PC-9 (cell line): ENCODE results near the gene MAP4. TPM values are rescaled to one million over a fixed set of nuclear protein-coding genes. Genes with fewer than 3 reads are reported as not detected.

ENCODE experiments used
- BruUV-seq: library from RNA; stranded (reverse); fragments of 400-500 nt; replicated peaks from 2 replicates; lab custom pipeline; 2021; lab: Mats Ljungman, UMichigan
- CTCF ChIA-PET: fragments of 300-600 bp; sonication (Branson Sonifier 250); formaldehyde crosslinking; loops from one replicate; lab custom pipeline; 2022; ENCODE audit warnings: antibody characterized with exemption; lab: Charles Lee
- POLR2A ChIA-PET: fragments of 300-600 bp; sonication (Branson Sonifier 250); formaldehyde crosslinking; loops from one replicate; lab custom pipeline; 2022; ENCODE audit warnings: antibody characterized with exemption; ENCODE audit not compliant: unreplicated experiment; lab: Charles Lee
- DNase-seq, 2 experiments: peaks; one replicate each; pipeline versions ENCODE4 v3.0.0 to v3.0.0-alpha.2; 2015 to 2022; ENCODE audit warnings: mixed read lengths in 1 of 2
- H2AFZ ChIP-seq: fragments of 200-600 bp; sonication (generic); 2 replicates; pipeline ENCODE4 v1.8.1; 2017; ENCODE audit warnings: antibody characterized with exemption
- H3F3A ChIP-seq: fragments of 200-600 bp; sonication (generic); 2 replicates; pipeline ENCODE4 v1.8.1; 2017; ENCODE audit warnings: antibody characterized with exemption, mild to moderate bottlenecking, low read depth; ENCODE audit not compliant: insufficient read depth
- H3K27ac ChIP-seq: fragments of 200-600 bp; sonication (generic); 2 replicates; pipeline ENCODE4 v1.6.1; 2016; ENCODE audit warnings: mixed run types
- H3K27me3 ChIP-seq: fragments of 200-600 bp; sonication (generic); 2 replicates; pipeline ENCODE4 v1.6.1; 2016; ENCODE audit warnings: low read depth, mixed run types; ENCODE audit not compliant: insufficient read depth
- H3K36me3 ChIP-seq: fragments of 200-600 bp; sonication (generic); 2 replicates; pipeline ENCODE4 v1.6.1; 2016; ENCODE audit warnings: low read depth, mixed run types
- H3K4me1 ChIP-seq: fragments of 200-600 bp; sonication (generic); replicated peaks from 2 replicates; pipeline ENCODE4 v1.6.1; 2016; ENCODE audit warnings: mixed run types; ENCODE audit not compliant: insufficient read depth
- H3K4me2 ChIP-seq: fragments of 200-600 bp; sonication (generic); 2 replicates; pipeline ENCODE4 v1.6.1; 2017; ENCODE audit warnings: mixed run types
- H3K4me3 ChIP-seq: fragments of 200-600 bp; sonication (generic); 2 replicates; pipeline ENCODE4 v1.6.1; 2016; ENCODE audit warnings: mixed run types
- H3K79me2 ChIP-seq: fragments of 200-600 bp; sonication (generic); 2 replicates; pipeline ENCODE4 v1.6.1; 2017; ENCODE audit warnings: low read depth, mixed run types
- H3K9me2 ChIP-seq: fragments of 200-600 bp; sonication (generic); 2 replicates; pipeline ENCODE4 v1.8.1; 2017; ENCODE audit warnings: mild to moderate bottlenecking; ENCODE audit not compliant: insufficient read depth
- H3K9me3 ChIP-seq: fragments of 200-600 bp; sonication (generic); 2 replicates; pipeline ENCODE4 v1.8.1; 2016; ENCODE audit warnings: low read depth; ENCODE audit not compliant: insufficient read depth
- H4K20me1 ChIP-seq: fragments of 200-600 bp; sonication (generic); 2 replicates; pipeline ENCODE4 v1.8.1; 2017; ENCODE audit not compliant: insufficient read depth
- EZH2 ChIP-seq: fragments of 200-600 bp; sonication (generic); IDR thresholded peaks from 2 replicates; pipeline ENCODE4 v1.8.0; 2017; ENCODE audit warnings: antibody characterized with exemption, low read depth
- intact Hi-C: fragments of 100-400 bp; cut with micrococcal nuclease; formaldehyde crosslinking; loops from one replicate; pipeline ENCODE4 v1.10.0; 2022; ENCODE audit not compliant: unreplicated experiment
- total RNA-seq: library from RNA; stranded (reverse); gene quantifications from 2 replicates; pipeline ENCODE4 v1.2.3, GENCODE V29; 2021
- TF ChIP-seq, protein P1 (sequence below): fragments of 200-600 bp; sonication (generic); conservative IDR thresholded peaks from 2 replicates; pipeline ENCODE4 v1.6.1; 2017; ENCODE audit warnings: mixed run types, antibody characterized with exemption, mild to moderate bottlenecking, moderate library complexity

MAP4 gene
- total RNA-seq, 1 experiment from 2014 or later = 187 TPM

DNA sequence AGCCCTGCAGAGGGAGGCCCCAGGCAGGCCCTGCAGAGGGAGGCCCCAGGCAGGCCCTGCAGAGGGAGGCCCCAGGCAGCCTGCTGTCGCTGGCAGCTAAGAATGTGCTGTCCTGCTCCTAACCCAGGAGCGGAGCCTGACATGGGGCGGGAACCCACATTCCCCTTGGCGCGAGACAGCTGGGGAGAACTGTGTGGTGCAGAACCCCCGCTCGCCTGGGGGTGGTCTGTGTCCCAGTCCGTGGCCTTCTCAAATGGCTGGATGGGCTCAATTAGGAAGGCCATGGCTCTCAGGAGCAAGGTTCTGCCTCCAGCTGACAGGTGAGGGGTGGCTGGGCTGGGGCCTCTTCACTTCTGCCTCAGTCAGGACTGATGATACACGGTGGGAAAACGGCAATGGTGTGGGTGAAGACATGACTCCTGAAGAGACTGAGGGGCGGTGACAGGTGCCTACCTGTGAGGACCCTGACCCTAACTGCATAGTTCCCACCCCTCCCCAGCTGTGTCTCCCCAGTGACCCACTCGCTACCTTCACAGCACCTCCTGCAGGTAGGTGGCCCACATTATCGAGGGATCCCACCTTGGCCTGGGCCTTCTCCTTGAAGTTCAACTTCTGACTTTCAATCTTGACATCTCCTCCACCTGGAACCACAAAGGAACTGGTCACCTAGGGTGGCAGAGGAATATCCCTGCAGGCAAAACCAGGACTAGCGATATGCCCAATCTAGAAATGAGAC, 161.3 kb downstream of the MAP4 start:
- no TSS peak for BruUV-seq
- Histone ChIP-seq H3K27ac (no peak overlapping the region), H3K27me3 (no peaks in the 10 kb centered on the region), H3K9me2 (no peaks in the 10 kb centered on the region), H3K4me2 (no peak overlapping the region), H2AFZ (no peak overlapping the region), H3K79me2 (no peaks in the 10 kb centered on the region), H4K20me1 (peaks cover 6% of the 10 kb centered on the region; the same call in 1 of the 2 replicates), H3F3A (peaks cover 20% of the 10 kb centered on the region; the same call in 1 of the 2 replicates), H3K4me3 (no peak overlapping the region), H3K36me3 (no peaks in the 10 kb centered on the region), H3K4me1 (no peaks in the 10 kb centered on the region), H3K9me3 (no peaks in the 10 kb centered on the region)
- no peak for DNase-seq
- TF ChIP-seq EZH2 = no peak
- TF ChIP-seq, protein P1, sequence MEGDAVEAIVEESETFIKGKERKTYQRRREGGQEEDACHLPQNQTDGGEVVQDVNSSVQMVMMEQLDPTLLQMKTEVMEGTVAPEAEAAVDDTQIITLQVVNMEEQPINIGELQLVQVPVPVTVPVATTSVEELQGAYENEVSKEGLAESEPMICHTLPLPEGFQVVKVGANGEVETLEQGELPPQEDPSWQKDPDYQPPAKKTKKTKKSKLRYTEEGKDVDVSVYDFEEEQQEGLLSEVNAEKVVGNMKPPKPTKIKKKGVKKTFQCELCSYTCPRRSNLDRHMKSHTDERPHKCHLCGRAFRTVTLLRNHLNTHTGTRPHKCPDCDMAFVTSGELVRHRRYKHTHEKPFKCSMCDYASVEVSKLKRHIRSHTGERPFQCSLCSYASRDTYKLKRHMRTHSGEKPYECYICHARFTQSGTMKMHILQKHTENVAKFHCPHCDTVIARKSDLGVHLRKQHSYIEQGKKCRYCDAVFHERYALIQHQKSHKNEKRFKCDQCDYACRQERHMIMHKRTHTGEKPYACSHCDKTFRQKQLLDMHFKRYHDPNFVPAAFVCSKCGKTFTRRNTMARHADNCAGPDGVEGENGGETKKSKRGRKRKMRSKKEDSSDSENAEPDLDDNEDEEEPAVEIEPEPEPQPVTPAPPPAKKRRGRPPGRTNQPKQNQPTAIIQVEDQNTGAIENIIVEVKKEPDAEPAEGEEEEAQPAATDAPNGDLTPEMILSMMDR = no peak
- intact Hi-C loops = no loop called here
- ChIA-PET CTCF (no interaction called here), POLR2A (no interaction called here)

- H3K36me3 ChIP-seq = no peaks in the 10 kb centered on the region
- no peak overlapping the region for H2AFZ ChIP-seq
- no peak overlapping the region for H3K4me3 ChIP-seq
- H3F3A ChIP-seq = peaks cover 20% of the 10 kb centered on the region; the same call in 1 of the 2 replicates
- no peak for DNase-seq
- no peaks in the 10 kb centered on the region for H3K27me3 ChIP-seq
- H3K27ac ChIP-seq = no peak overlapping the region
- CTCF ChIA-PET = no interaction called here
- TF ChIP-seq, protein P1 = no peak
- no peak for TF ChIP-seq EZH2
- POLR2A ChIA-PET = no interaction called here
- no peak overlapping the region for H3K4me2 ChIP-seq
- intact Hi-C loops = no loop called here
- H3K9me2 ChIP-seq = no peaks in the 10 kb centered on the region
- no peaks in the 10 kb centered on the region for H3K79me2 ChIP-seq
- no peaks in the 10 kb centered on the region for H3K4me1 ChIP-seq
- H4K20me1 ChIP-seq = peaks cover 6% of the 10 kb centered on the region; the same call in 1 of the 2 replicates
- no TSS peak for BruUV-seq
- no peaks in the 10 kb centered on the region for H3K9me3 ChIP-seq
Measured at GRCh38 chr3:47854267-47854666, 161.9 kb downstream of the MAP4 start.

GRCh38 chr3:47852604-47853602, 163.3 kb downstream of the MAP4 start:
- DNase-seq = no peak
- H3K27ac ChIP-seq = no peak overlapping the region
- intact Hi-C loops = no loop called here
- POLR2A ChIA-PET = no interaction called here
- H3K4me1 ChIP-seq = no peaks in the 10 kb centered on the region
- CTCF ChIA-PET = no interaction called here
- H4K20me1 ChIP-seq = peaks cover 6% of the 10 kb centered on the region; the same call in 1 of the 2 replicates
- TF ChIP-seq, protein P1 = no peak
- no peak for TF ChIP-seq EZH2
- H3K27me3 ChIP-seq = no peaks in the 10 kb centered on the region
- no peak overlapping the region for H3K4me3 ChIP-seq
- H3K36me3 ChIP-seq = no peaks in the 10 kb centered on the region
- H3K4me2 ChIP-seq = no peak overlapping the region
- peaks cover 20% of the 10 kb centered on the region; the same call in 1 of the 2 replicates for H3F3A ChIP-seq
- no peaks in the 10 kb centered on the region for H3K9me3 ChIP-seq
- H2AFZ ChIP-seq = no peak overlapping the region
- no peaks in the 10 kb centered on the region for H3K9me2 ChIP-seq
- H3K79me2 ChIP-seq = no peaks in the 10 kb centered on the region
- BruUV-seq = no TSS peak
